ENCODE measurements around the gene METTL16.
"Not testable (repeated sequence)": the region's sequence is repeated elsewhere in the genome, so short reads cannot be mapped to it uniquely, and the experiment has no call there.

METTL16 gene

GRCh38 chr17:2542056-2542455 is 30.4 kb upstream of the METTL16 start:
- Histone ChIP-seq H2AFZ (ENCODE audit: low read depth) (no peak overlapping the region), H3K79me2 (ENCODE audit: insufficient read depth, low read depth) (no peaks in the 10 kb centered on the region), H3K4me3 (IDR thresholded peaks at IDR 0.05; ENCODE audit: insufficient read depth, low read depth, low read length) (no peak overlapping the region), H3K4me1 (ENCODE audit: low read depth, poor library complexity, severe bottlenecking) (no peaks in the 10 kb centered on the region), H3K27me3 (ENCODE audit: insufficient read depth, low read depth) (no peaks in the 10 kb centered on the region), H3K9ac (no peak overlapping the region), H3K36me3 (ENCODE audit: insufficient read depth) (no peaks in the 10 kb centered on the region), H3K4me2 (no peak overlapping the region), H4K20me1 (ENCODE audit: insufficient read depth) (no peaks in the 10 kb centered on the region), H3K27ac (no peak overlapping the region)
- TF ChIP-seq, protein P1, sequence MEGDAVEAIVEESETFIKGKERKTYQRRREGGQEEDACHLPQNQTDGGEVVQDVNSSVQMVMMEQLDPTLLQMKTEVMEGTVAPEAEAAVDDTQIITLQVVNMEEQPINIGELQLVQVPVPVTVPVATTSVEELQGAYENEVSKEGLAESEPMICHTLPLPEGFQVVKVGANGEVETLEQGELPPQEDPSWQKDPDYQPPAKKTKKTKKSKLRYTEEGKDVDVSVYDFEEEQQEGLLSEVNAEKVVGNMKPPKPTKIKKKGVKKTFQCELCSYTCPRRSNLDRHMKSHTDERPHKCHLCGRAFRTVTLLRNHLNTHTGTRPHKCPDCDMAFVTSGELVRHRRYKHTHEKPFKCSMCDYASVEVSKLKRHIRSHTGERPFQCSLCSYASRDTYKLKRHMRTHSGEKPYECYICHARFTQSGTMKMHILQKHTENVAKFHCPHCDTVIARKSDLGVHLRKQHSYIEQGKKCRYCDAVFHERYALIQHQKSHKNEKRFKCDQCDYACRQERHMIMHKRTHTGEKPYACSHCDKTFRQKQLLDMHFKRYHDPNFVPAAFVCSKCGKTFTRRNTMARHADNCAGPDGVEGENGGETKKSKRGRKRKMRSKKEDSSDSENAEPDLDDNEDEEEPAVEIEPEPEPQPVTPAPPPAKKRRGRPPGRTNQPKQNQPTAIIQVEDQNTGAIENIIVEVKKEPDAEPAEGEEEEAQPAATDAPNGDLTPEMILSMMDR (conservative IDR thresholded peaks at IDR 0.05; ENCODE audit: low read depth, low read length) = no peak

DNA sequence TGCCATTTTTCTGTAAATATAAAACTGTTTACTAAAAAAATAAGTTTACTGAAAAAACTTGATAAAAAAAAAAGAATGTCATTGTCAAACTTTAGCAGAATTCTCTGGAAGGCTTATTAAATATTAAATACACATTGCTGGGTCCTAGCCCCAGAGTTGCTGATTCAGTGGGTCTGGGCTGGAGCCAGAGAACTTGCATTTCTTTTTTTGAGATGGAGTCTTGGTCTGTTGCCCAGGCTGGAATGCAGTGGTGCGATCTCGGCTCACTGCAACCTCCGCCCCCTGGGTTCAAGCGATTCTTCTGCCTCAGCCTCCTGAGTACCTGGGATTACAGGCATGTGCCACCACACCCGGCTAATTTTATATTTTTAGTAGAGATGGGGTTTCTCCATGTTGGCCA is 25.9 kb upstream of the METTL16 start:
- H3K4me1 ChIP-seq (ENCODE audit: low read depth, poor library complexity, severe bottlenecking) = peaks cover 11% of the 10 kb centered on the region
- not testable (repeated sequence) for H3K27me3 ChIP-seq (ENCODE audit: insufficient read depth, low read depth); H3K36me3 ChIP-seq (ENCODE audit: insufficient read depth); H3K79me2 ChIP-seq (ENCODE audit: insufficient read depth, low read depth); H3K9ac ChIP-seq; H3K4me3 ChIP-seq (IDR thresholded peaks at IDR 0.05; ENCODE audit: insufficient read depth, low read depth, low read length); H3K4me2 ChIP-seq; H3K27ac ChIP-seq; H4K20me1 ChIP-seq (ENCODE audit: insufficient read depth); H2AFZ ChIP-seq (ENCODE audit: low read depth)

DNA sequence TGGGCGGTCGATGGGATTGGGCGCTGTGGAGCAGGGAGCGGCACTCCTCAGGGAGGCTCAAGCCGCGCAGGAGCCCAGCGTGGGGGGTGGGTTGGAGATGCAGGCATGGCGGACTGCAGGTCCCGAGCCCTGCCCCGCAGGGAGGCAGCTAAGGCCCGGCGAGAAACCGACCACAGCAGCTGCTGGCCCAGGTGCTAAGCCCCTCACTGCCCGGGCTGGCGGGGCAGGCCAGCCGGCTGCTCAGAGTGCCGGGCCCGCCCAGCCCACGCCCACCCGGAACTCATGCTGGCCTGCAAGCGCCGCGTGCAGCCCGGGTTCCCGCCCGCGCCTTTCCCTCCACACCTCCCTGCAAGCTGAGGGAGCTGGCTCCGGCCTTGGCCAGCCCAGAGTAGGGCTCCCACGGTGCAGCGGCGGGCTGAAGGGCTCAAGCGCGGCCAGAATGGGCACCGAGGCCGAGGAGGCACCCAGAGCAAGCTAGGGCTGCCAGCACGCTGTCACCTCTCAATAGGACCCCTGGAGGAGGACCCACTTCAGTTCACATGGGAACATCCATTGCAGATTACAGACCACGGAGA is 20.5 kb upstream of the METTL16 start:
- no peak overlapping the region for H3K4me3 ChIP-seq (IDR thresholded peaks at IDR 0.05; ENCODE audit: insufficient read depth, low read depth, low read length)
- no peaks in the 10 kb centered on the region for H3K79me2 ChIP-seq (ENCODE audit: insufficient read depth, low read depth)
- no peak overlapping the region for H3K4me2 ChIP-seq
- no peaks in the 10 kb centered on the region for H3K36me3 ChIP-seq (ENCODE audit: insufficient read depth)
- H3K9ac ChIP-seq = no peak overlapping the region
- peaks cover 11% of the 10 kb centered on the region for H3K4me1 ChIP-seq (ENCODE audit: low read depth, poor library complexity, severe bottlenecking)
- H3K27me3 ChIP-seq (ENCODE audit: insufficient read depth, low read depth) = no peaks in the 10 kb centered on the region
- H4K20me1 ChIP-seq (ENCODE audit: insufficient read depth) = no peaks in the 10 kb centered on the region
- H2AFZ ChIP-seq (ENCODE audit: low read depth) = no peak overlapping the region
- no peak overlapping the region for H3K27ac ChIP-seq
- TF ChIP-seq, protein P1 (conservative IDR thresholded peaks at IDR 0.05; ENCODE audit: low read depth, low read length) = no peak

DNA sequence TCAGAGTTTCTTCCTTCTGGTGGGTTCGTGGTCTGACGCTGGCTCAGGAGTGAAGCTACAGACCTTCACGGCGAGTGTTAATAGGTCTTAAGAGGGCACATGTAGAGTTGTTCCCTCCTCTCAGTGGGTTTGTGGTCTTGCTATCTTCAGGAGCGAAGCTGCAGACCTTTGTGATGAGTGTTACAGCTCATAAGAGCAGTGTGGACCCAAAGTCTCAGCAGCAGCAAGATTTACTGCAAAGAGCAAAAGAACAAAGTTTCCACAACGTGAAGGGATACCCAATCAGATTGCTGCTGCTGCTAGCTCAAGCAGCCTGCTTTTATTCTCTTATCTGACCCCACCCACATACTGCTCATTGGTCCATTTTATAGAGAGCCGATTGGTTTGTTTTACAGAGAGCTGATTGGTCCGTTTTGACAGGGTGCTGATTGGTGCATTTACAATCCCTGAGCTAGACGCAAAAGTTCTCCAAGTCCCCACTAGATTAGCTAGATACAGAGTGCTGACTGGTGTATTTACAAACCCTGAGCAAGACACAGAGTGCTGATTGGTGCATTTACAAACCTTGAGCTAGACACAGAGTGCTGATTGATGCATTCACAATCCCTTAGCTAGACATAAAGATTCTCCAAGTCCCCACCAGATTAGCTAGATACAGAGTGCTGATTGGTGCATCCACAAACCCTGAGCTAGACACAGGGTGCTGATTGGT is 19.7 kb upstream of the METTL16 start:
- not testable (repeated sequence) for H3K9ac ChIP-seq; H3K4me2 ChIP-seq; H2AFZ ChIP-seq (ENCODE audit: low read depth); H3K36me3 ChIP-seq (ENCODE audit: insufficient read depth); H3K27me3 ChIP-seq (ENCODE audit: insufficient read depth, low read depth); H4K20me1 ChIP-seq (ENCODE audit: insufficient read depth); H3K4me3 ChIP-seq (IDR thresholded peaks at IDR 0.05; ENCODE audit: insufficient read depth, low read depth, low read length); H3K79me2 ChIP-seq (ENCODE audit: insufficient read depth, low read depth); H3K27ac ChIP-seq
- H3K4me1 ChIP-seq (ENCODE audit: low read depth, poor library complexity, severe bottlenecking) = peaks cover 11% of the 10 kb centered on the region

DNA sequence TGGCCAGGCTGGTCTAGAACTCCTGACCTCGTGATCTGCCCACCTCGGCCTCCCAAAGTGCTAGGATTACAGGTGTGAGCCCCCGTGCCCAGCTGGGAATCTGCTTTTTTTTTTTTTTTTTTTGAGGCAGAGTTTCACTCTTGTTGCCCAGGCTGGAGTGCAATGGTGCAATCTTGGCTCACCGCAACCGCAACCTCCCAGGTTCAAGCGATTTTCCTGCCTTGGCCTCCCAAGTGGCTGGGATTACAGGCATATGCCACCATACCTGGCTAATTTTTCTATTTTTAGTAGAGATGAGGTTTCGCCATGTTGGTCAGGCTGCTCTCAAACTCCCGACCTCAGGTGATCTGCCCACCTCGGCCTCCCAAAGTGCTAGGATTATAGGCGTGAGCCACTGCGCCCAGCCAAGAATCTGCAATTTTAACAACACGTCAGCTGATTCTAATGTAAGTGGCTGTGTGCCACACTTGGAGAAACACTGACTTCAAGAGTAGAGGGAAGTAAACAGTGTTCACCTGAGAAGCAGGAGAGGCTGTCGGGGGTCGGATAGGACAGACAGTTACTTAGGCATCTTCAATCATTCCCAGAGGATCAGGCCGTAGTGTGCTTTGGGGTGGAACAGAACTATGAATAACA is 10.2 kb upstream of the METTL16 start:
- H3K27me3 ChIP-seq (ENCODE audit: insufficient read depth, low read depth); H3K79me2 ChIP-seq (ENCODE audit: insufficient read depth, low read depth); H3K4me1 ChIP-seq (ENCODE audit: low read depth, poor library complexity, severe bottlenecking); H3K36me3 ChIP-seq (ENCODE audit: insufficient read depth); H4K20me1 ChIP-seq (ENCODE audit: insufficient read depth); H3K4me2 ChIP-seq; H3K9ac ChIP-seq; H3K27ac ChIP-seq; H3K4me3 ChIP-seq (IDR thresholded peaks at IDR 0.05; ENCODE audit: insufficient read depth, low read depth, low read length); H2AFZ ChIP-seq (ENCODE audit: low read depth): not testable (repeated sequence)

Data from KMS-11 (cell line).